CD4-positive, alpha-beta T cell (primary cell): Measurements from ENCODE around the gene PARL. TPM values are rescaled to one million over a fixed set of nuclear protein-coding genes. Genes with fewer than 3 reads are reported as not detected.

Experiments
- ATAC-seq: fragments of 200-7000 bp; cut with Tn5 transposase; one replicate; pipeline ENCODE4 v1.10.0; 2022; ENCODE audit warnings: mild to moderate bottlenecking; ENCODE audit not compliant: poor library complexity
- CTCF ChIA-PET: fragments of 350-600 bp; sonication (Branson Sonifier 250); formaldehyde crosslinking; loops from one replicate; lab custom pipeline; 2021; ENCODE audit warnings: antibody characterized with exemption, inconsistent platforms; lab: Charles Lee
- POLR2A ChIA-PET: fragments of 350-600 bp; sonication (Branson Sonifier 250); formaldehyde crosslinking; loops from one replicate; lab custom pipeline; 2021; ENCODE audit warnings: antibody characterized with exemption, inconsistent platforms; lab: Charles Lee
- DNase-seq, 14 experiments: peaks; one replicate each; pipeline ENCODE4 v3.0.0-alpha.2; 2013 to 2020; ENCODE audit warnings: mixed read lengths in 2 of 14
- H3K27ac ChIP-seq, 2 donors: one replicate each; pipeline versions ENCODE4 v1.5.1 to v1.7.0; 2013; ENCODE audit warnings: low read length in 2 of 2, low read depth in 1 of 2, mild to moderate bottlenecking in 1 of 2
- H3K27me3 ChIP-seq, 2 experiments: 1 replicate in 1 of 2; 2 replicates in 1 of 2; pipeline versions ENCODE4 v1.6.1 to v1.7.0; 2013; ENCODE audit warnings: low read length in 2 of 2, control low read depth in 1 of 2, mild to moderate bottlenecking in 1 of 2, moderate library complexity in 1 of 2; ENCODE audit not compliant: insufficient read depth in 2 of 2, control insufficient read depth in 1 of 2
- H3K36me3 ChIP-seq: one replicate; pipeline ENCODE4 v1.6.1; 2013; ENCODE audit warnings: low read length, control low read depth; ENCODE audit not compliant: insufficient read depth
- H3K4me1 ChIP-seq: one replicate; pipeline ENCODE4 v1.6.1; 2013; ENCODE audit warnings: low read length, control low read depth; ENCODE audit not compliant: insufficient read depth
- H3K4me3 ChIP-seq: one replicate; pipeline ENCODE4 v1.5.1; 2013; ENCODE audit warnings: mild to moderate bottlenecking, low read length, moderate library complexity
- H3K9me3 ChIP-seq, 2 experiments: 1 replicate in 1 of 2; 2 replicates in 1 of 2; pipeline versions ENCODE4 v1.6.1 to v1.7.0; 2013; ENCODE audit warnings: low read length in 2 of 2, mild to moderate bottlenecking in 2 of 2, control low read depth in 1 of 2, moderate library complexity in 1 of 2; ENCODE audit not compliant: control insufficient read depth in 1 of 2, insufficient read depth in 1 of 2
- H3K27ac Mint-ChIP-seq: one replicate; pipeline ENCODE4 v1.8.0; 2020; ENCODE audit warnings: mixed read lengths
- H3K27me3 Mint-ChIP-seq: one replicate; pipeline ENCODE4 v1.8.0; 2021; ENCODE audit warnings: mixed read lengths
- H3K36me3 Mint-ChIP-seq: one replicate; pipeline ENCODE4 v1.8.0; 2021; ENCODE audit warnings: low read depth, mixed read lengths
- H3K4me1 Mint-ChIP-seq: one replicate; pipeline ENCODE4 v1.8.0; 2021; ENCODE audit warnings: low read depth, mixed read lengths
- H3K4me3 Mint-ChIP-seq: one replicate; pipeline ENCODE4 v1.8.0; 2020; ENCODE audit warnings: mild to moderate bottlenecking, mixed read lengths
- H3K9me3 Mint-ChIP-seq: one replicate; pipeline ENCODE4 v1.8.0; 2020; ENCODE audit warnings: mixed read lengths
- intact Hi-C, 2 experiments: fragments of 100-400 bp; cut with DNase I in 1 of 2; cut with micrococcal nuclease in 1 of 2; formaldehyde crosslinking; loops; one replicate each; pipeline versions ENCODE4 v1.15.1 to v1.9.0; 2023 to 2025; cut with DNase I, micrococcal nuclease
- total RNA-seq, 174 experiments: library from RNA in 2 of 174; stranded (reverse) in 2 of 174; gene quantifications; one replicate each; pipeline ENCODE4 v1.2.3 and lab custom pipeline; 2021 to 2026
- TF ChIP-seq, protein P1 (sequence below): fragments of 200-600 bp; IDR thresholded peaks from one replicate; pipeline ENCODE4 v1.8.0; 2022; ENCODE audit warnings: antibody characterized with exemption, mild to moderate bottlenecking

The PARL gene
- total RNA-seq, 2 experiments from 2014 or later, result 36.9 to 40.0 TPM

DNA sequence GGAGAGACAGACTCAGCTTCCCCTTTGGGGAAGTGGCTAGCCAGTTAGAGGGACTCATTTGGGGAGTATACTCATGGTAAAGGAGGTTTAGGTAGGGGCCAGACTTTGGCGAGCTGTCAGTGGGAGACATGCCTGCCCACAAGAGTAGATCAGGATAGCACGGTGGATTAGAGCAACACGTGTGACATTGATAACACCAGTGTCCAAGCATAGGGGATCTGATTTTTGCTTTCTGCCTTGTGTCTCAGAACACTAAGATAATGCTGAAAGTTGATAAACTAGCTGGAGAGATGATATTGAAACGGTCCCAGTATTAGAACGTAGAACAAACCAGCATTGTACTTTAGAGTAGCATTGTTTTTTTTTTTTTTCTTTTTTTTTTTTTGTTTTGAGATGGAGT is 85.2 kb downstream of the PARL start:
- ChIA-PET POLR2A (no interaction called here), CTCF (no interaction called here)
- DNase-seq (no peak), ATAC-seq (no peak)
- intact Hi-C loops, result no loop called here
- Mint-ChIP-seq H3K27ac (no peak overlapping the region), H3K4me3 (no peak overlapping the region), H3K4me1 (no peaks in the 10 kb centered on the region), H3K36me3 (peaks cover 83% of the 10 kb centered on the region), H3K9me3 (no peaks in the 10 kb centered on the region), H3K27me3 (no peaks in the 10 kb centered on the region)
- Histone ChIP-seq H3K27ac (no peak overlapping the region), H3K4me1 (no peaks in the 10 kb centered on the region), H3K36me3 (peaks cover 66% of the 10 kb centered on the region), H3K4me3 (no peak overlapping the region), H3K9me3 (no peaks in the 10 kb centered on the region), H3K27me3 (no peaks in the 10 kb centered on the region)
- TF ChIP-seq, protein P1, sequence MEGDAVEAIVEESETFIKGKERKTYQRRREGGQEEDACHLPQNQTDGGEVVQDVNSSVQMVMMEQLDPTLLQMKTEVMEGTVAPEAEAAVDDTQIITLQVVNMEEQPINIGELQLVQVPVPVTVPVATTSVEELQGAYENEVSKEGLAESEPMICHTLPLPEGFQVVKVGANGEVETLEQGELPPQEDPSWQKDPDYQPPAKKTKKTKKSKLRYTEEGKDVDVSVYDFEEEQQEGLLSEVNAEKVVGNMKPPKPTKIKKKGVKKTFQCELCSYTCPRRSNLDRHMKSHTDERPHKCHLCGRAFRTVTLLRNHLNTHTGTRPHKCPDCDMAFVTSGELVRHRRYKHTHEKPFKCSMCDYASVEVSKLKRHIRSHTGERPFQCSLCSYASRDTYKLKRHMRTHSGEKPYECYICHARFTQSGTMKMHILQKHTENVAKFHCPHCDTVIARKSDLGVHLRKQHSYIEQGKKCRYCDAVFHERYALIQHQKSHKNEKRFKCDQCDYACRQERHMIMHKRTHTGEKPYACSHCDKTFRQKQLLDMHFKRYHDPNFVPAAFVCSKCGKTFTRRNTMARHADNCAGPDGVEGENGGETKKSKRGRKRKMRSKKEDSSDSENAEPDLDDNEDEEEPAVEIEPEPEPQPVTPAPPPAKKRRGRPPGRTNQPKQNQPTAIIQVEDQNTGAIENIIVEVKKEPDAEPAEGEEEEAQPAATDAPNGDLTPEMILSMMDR, result no peak

DNA sequence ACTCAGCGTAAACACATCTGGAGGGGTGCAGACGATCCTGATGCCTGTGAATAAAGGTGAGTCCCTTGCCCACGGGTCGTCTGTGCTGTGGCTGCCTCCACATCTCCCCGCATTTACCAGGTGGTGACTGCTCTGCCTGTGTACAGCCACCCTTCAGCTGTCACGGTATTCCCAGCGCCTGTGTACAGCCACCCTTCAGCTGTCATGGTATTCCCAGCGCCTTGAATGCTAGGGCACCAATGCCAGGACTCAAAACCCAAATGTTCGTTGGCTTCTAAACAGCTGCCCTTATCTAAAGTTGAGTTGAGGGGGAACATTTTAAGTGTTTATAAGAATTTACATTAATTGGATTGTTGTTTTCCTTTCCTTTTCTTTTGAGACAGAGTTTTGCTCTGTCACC is 86.7 kb downstream of the PARL start:
- H3K27me3 Mint-ChIP-seq, result no peaks in the 10 kb centered on the region
- no peak overlapping the region for H3K4me3 ChIP-seq
- H3K27me3 ChIP-seq, result no peaks in the 10 kb centered on the region
- ChIA-PET CTCF (no interaction called here), POLR2A (no interaction called here)
- no peaks in the 10 kb centered on the region for H3K9me3 Mint-ChIP-seq
- no peaks in the 10 kb centered on the region for H3K4me1 Mint-ChIP-seq
- no peak overlapping the region for H3K4me3 Mint-ChIP-seq
- peaks cover 83% of the 10 kb centered on the region for H3K36me3 Mint-ChIP-seq
- H3K27ac ChIP-seq, result no peak overlapping the region
- intact Hi-C loops, result no loop called here
- H3K4me1 ChIP-seq, result no peaks in the 10 kb centered on the region
- H3K9me3 ChIP-seq, result no peaks in the 10 kb centered on the region
- H3K36me3 ChIP-seq, result peaks cover 65% of the 10 kb centered on the region
- H3K27ac Mint-ChIP-seq, result no peak overlapping the region
- no peak for ATAC-seq
- TF ChIP-seq, protein P1, result no peak
- DNase-seq, result no peak

DNA sequence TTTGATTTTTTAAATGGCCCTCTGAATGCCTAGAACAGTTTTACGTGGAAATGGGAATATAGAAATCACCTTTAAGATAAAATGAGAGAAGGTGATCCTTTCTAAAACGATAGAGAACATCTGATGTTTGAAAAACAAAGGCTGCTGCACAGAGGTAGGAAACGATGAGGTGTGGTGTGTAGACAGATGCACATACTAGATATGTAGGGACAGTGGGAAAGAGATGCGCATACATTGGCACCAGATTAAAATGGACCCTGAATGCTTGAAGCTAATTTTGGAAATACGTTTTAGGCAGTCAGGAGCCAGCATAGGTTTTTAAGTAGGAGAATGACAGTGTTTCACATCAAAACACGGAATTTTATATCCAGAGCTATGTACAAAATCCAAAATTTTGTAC is 88.3 kb downstream of the PARL start:
- ATAC-seq, result no peak
- Mint-ChIP-seq H3K9me3 (no peaks in the 10 kb centered on the region), H3K4me3 (no peak overlapping the region), H3K4me1 (no peaks in the 10 kb centered on the region), H3K36me3 (peaks cover 80% of the 10 kb centered on the region), H3K27me3 (no peaks in the 10 kb centered on the region), H3K27ac (no peak overlapping the region)
- ChIA-PET POLR2A (no interaction called here), CTCF (no interaction called here)
- DNase-seq, result no peak
- TF ChIP-seq, protein P1, result no peak
- Histone ChIP-seq H3K27ac (no peak overlapping the region), H3K27me3 (no peaks in the 10 kb centered on the region), H3K36me3 (peaks cover 64% of the 10 kb centered on the region), H3K4me3 (no peak overlapping the region), H3K9me3 (no peaks in the 10 kb centered on the region), H3K4me1 (no peaks in the 10 kb centered on the region)
- intact Hi-C loops, result no loop called here
